Brain microvascular endothelial cell (primary cell): ENCODE results near the gene CALR.

Source experiments
- DNase-seq: peaks from one replicate; pipeline ENCODE4 v3.0.0-alpha.2; 2020
- H3K27ac ChIP-seq: fragments of 250-450 bp; sonication (Bioruptor Pico); 2 replicates; pipeline ENCODE4 v1.5.1; 2020; ENCODE audit warnings: mild to moderate bottlenecking, moderate library complexity
- H3K27me3 ChIP-seq: fragments of 250-450 bp; sonication (Bioruptor Pico); replicated peaks from 2 replicates; pipeline ENCODE4 v1.5.1; 2020; ENCODE audit warnings: mild to moderate bottlenecking
- H3K36me3 ChIP-seq: fragments of 250-450 bp; sonication (Bioruptor Pico); replicated peaks from 2 replicates; pipeline ENCODE4 v1.5.1; 2020; ENCODE audit warnings: mild to moderate bottlenecking
- H3K4me3 ChIP-seq: 2 replicates; pipeline ENCODE4 v1.5.1; 2011; ENCODE audit warnings: low read depth, mild to moderate bottlenecking, control low read depth, low read length, moderate library complexity
- CTCF ChIP-seq: IDR thresholded peaks from 2 replicates; pipeline ENCODE4 v1.5.1; 2011; ENCODE audit warnings: low read depth, mild to moderate bottlenecking, moderate library complexity, low read length, control low read depth, inconsistent platforms; ENCODE audit errors: missing control alignments
- in situ Hi-C: cut with HindIII; loops from 2 replicates; pipeline ENCODE4 v1.10.0; 2017; ENCODE audit warnings: low sequenced_read_pairs, low pct_ligation_motif_present

CALR gene

GRCh38 chr19:12991296-12991695 lies 52.9 kb downstream of the CALR start:
- no peak overlapping the region for H3K4me3 ChIP-seq
- no peak for DNase-seq
- no peaks in the 10 kb centered on the region for H3K36me3 ChIP-seq
- no peak for TF ChIP-seq CTCF
- in situ Hi-C loops = no loop called here
- no peak overlapping the region for H3K27ac ChIP-seq
- no peaks in the 10 kb centered on the region for H3K27me3 ChIP-seq

- no peak overlapping the region for H3K27ac ChIP-seq
- DNase-seq = no peak
- in situ Hi-C loops = no loop called here
- H3K27me3 ChIP-seq = no peaks in the 10 kb centered on the region
- H3K36me3 ChIP-seq = no peaks in the 10 kb centered on the region
- TF ChIP-seq CTCF = no peak
- no peak overlapping the region for H3K4me3 ChIP-seq
Observed at GRCh38 chr19:12992729-12993128, 54.3 kb downstream of the CALR start.

GRCh38 chr19:12993562-12993961 lies 55.2 kb downstream of the CALR start:
- Histone ChIP-seq H3K4me3 (no peak overlapping the region), H3K27me3 (no peaks in the 10 kb centered on the region), H3K27ac (no peak overlapping the region), H3K36me3 (peaks cover under 1% of the 10 kb centered on the region)
- in situ Hi-C loops = no loop called here
- no peak for DNase-seq
- TF ChIP-seq CTCF = no peak
